GM23338 (cell line): Measurements from ENCODE around the gene ST3GAL6. TPM values are rescaled to one million over a fixed set of nuclear protein-coding genes. Genes with fewer than 3 reads are reported as not detected.

ENCODE experiments used
- ATAC-seq: fragments of 200-7000 bp; cut with Tn5 transposase; 3 replicates; pipeline ENCODE4 v1.9.1; 2020
- DNase-seq: peaks from one replicate; pipeline ENCODE4 v3.0.0-alpha.2; 2015; ENCODE audit warnings: low spot score
- H2AFZ ChIP-seq: fragments of 200-600 bp; sonication (generic); 2 replicates; pipeline ENCODE4 v1.8.0; 2016; ENCODE audit warnings: antibody characterized with exemption, mild to moderate bottlenecking, moderate library complexity
- H3F3A ChIP-seq: fragments of 200-600 bp; sonication (generic); replicated peaks from 2 replicates; pipeline ENCODE4 v1.8.0; 2017; ENCODE audit warnings: antibody characterized with exemption, mixed run types, low read depth
- H3K27ac ChIP-seq: fragments of 200-600 bp; sonication (generic); 2 replicates; pipeline ENCODE4 v1.6.1; 2016; ENCODE audit warnings: low read depth
- H3K27me3 ChIP-seq: fragments of 200-600 bp; sonication (generic); 2 replicates; pipeline ENCODE4 v1.8.0; 2016; ENCODE audit warnings: mild to moderate bottlenecking, mixed run types, moderate library complexity; ENCODE audit not compliant: insufficient read depth
- H3K36me3 ChIP-seq: fragments of 200-600 bp; sonication (generic); 2 replicates; pipeline ENCODE4 v1.8.0; 2016; ENCODE audit warnings: mild to moderate bottlenecking; ENCODE audit not compliant: insufficient read depth
- H3K4me1 ChIP-seq: fragments of 200-600 bp; sonication (generic); 2 replicates; pipeline ENCODE4 v1.8.0; 2016; ENCODE audit warnings: mild to moderate bottlenecking, moderate library complexity; ENCODE audit not compliant: insufficient read depth
- H3K4me2 ChIP-seq: fragments of 200-600 bp; sonication (generic); 2 replicates; pipeline ENCODE4 v1.7.1; 2017; ENCODE audit warnings: mixed run types
- H3K4me3 ChIP-seq: fragments of 200-600 bp; sonication (generic); 2 replicates; pipeline ENCODE4 v1.6.1; 2016; ENCODE audit warnings: mixed run types
- H3K79me2 ChIP-seq: fragments of 200-600 bp; sonication (generic); replicated peaks from 2 replicates; pipeline ENCODE4 v1.8.0; 2017; ENCODE audit warnings: mild to moderate bottlenecking; ENCODE audit not compliant: insufficient read depth
- H3K9me2 ChIP-seq: fragments of 200-600 bp; sonication (generic); 2 replicates; pipeline ENCODE4 v1.8.0; 2017; ENCODE audit not compliant: insufficient read depth
- H4K20me1 ChIP-seq: fragments of 200-600 bp; sonication (generic); replicated peaks from 2 replicates; pipeline ENCODE4 v1.8.0; 2017; ENCODE audit warnings: mild to moderate bottlenecking; ENCODE audit not compliant: insufficient read depth
- H3K27ac Mint-ChIP-seq: 2 replicates; pipeline ENCODE4 v1.8.0; 2020; ENCODE audit warnings: inconsistent platforms, mild to moderate bottlenecking, moderate library complexity, mixed read lengths
- H3K27me3 Mint-ChIP-seq: 3 replicates; pipeline ENCODE4 v1.8.0; 2022; ENCODE audit warnings: low read depth, mild to moderate bottlenecking, moderate library complexity, mixed read lengths, inconsistent platforms; ENCODE audit not compliant: insufficient read depth, poor library complexity
- H3K36me3 Mint-ChIP-seq: 3 replicates; pipeline ENCODE4 v1.8.0; 2021; ENCODE audit warnings: low read depth, mild to moderate bottlenecking, inconsistent platforms, moderate library complexity, mixed read lengths
- H3K4me1 Mint-ChIP-seq: 3 replicates; pipeline ENCODE4 v1.8.0; 2020; ENCODE audit warnings: mild to moderate bottlenecking, inconsistent platforms, mixed read lengths
- H3K4me3 Mint-ChIP-seq: 3 replicates; pipeline ENCODE4 v1.8.0; 2021; ENCODE audit warnings: moderate library complexity, mild to moderate bottlenecking, inconsistent platforms, mixed read lengths
- H3K9me3 Mint-ChIP-seq: 3 replicates; pipeline ENCODE4 v1.8.0; 2020; ENCODE audit warnings: moderate library complexity, mild to moderate bottlenecking, inconsistent platforms, mixed read lengths
- CREB1 ChIP-seq: fragments of 250-450 bp; sonication (Bioruptor Pico); IDR thresholded peaks from 2 replicates; pipeline ENCODE4 v1.5.0; 2020; ENCODE audit warnings: low read depth, mild to moderate bottlenecking, moderate library complexity
- EZH2 ChIP-seq: fragments of 200-600 bp; sonication (generic); IDR thresholded peaks from one replicate; pipeline ENCODE4 v1.8.0; 2017; ENCODE audit warnings: antibody characterized with exemption, mild to moderate bottlenecking, low read depth; ENCODE audit not compliant: unreplicated experiment
- EZH2phosphoT487 ChIP-seq: fragments of 200-600 bp; sonication (generic); IDR thresholded peaks from one replicate; pipeline ENCODE4 v1.8.1; 2018; ENCODE audit warnings: antibody characterized with exemption; ENCODE audit not compliant: unreplicated experiment
- JUNB ChIP-seq: IDR thresholded peaks from one replicate; pipeline ENCODE4 v1.6.1; 2016; ENCODE audit warnings: antibody characterized with exemption; ENCODE audit not compliant: unreplicated experiment
- NANOG ChIP-seq: IDR thresholded peaks from 2 replicates; pipeline ENCODE4 v1.6.1; 2016; ENCODE audit warnings: antibody characterized with exemption, borderline replicate concordance
- POLR2AphosphoS5 ChIP-seq: IDR thresholded peaks from 2 replicates; pipeline ENCODE4 v1.6.1; 2016; ENCODE audit warnings: antibody characterized with exemption, low read depth
- STAT1 ChIP-seq: IDR thresholded peaks from one replicate; pipeline ENCODE4 v1.6.1; 2016; ENCODE audit warnings: antibody characterized with exemption; ENCODE audit not compliant: unreplicated experiment
- ZNF114 ChIP-seq: fragments of 250-450 bp; sonication (Bioruptor Pico); IDR thresholded peaks from 2 replicates; pipeline ENCODE4 v1.5.0; 2020; ENCODE audit warnings: mild to moderate bottlenecking, moderate library complexity
- ZNF331 ChIP-seq: fragments of 250-450 bp; sonication (Bioruptor Pico); IDR thresholded peaks from 2 replicates; pipeline ENCODE4 v1.5.0; 2020; ENCODE audit warnings: low read depth, mild to moderate bottlenecking, moderate library complexity
- ZNF462 ChIP-seq: fragments of 250-450 bp; sonication (Bioruptor Pico); IDR thresholded peaks from 2 replicates; pipeline ENCODE4 v1.5.0; 2020; ENCODE audit warnings: mild to moderate bottlenecking, moderate library complexity
- polyA plus RNA-seq: library from polyadenylated mRNA; unstranded; fragments of >200 nt; fragmentation: Nextera tagmentation; extraction: Ambion mirVana; gene quantifications from 2 replicates; pipeline ENCODE4 v1.2.1, GENCODE V29; 2016
- total RNA-seq: library from RNA; depleted of rRNA; stranded (reverse); fragments of >200 nt; shearing (Covaris generic); gene quantifications from 2 replicates; pipeline ENCODE4 v1.2.3, GENCODE V29; 2014
- TF ChIP-seq, protein P1 (sequence below): IDR thresholded peaks from one replicate; pipeline ENCODE4 v1.6.1; 2018; ENCODE audit warnings: antibody characterized with exemption; ENCODE audit not compliant: unreplicated experiment
- TF ChIP-seq, protein P2 (sequence below), 2 experiments: fragments of 200-600 bp in 1 of 2; sonication (generic) in 1 of 2; conservative IDR thresholded peaks; 2 replicates each; pipeline versions ENCODE4 v1.5.1 to v1.6.1; 2016 to 2017; ENCODE audit warnings: antibody characterized with exemption in 2 of 2, low read depth in 2 of 2, mild to moderate bottlenecking in 2 of 2, moderate library complexity in 1 of 2

The ST3GAL6 gene
- total and polyA plus RNA-seq, 2 experiments from 2014 or later, result 4.7 to 8.1 TPM

DNA sequence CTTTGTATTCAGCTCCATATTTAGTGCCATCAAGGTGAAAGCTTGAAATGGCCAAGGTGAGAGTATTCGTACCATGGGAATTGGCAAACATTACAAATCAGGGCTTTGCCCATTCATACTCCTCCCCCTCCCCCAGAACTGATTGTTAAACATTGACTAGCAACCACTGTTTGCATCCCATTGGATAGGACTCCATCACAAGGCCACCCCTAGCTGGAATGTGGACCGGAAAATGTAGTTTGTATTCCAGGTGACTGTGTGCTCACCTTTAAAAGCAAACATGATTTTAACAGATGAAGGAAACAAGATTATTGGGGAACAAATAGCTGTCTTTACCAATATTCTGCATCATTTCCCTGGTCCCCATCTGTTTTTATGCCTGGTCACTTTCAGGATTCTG lies 14.1 kb downstream of the ST3GAL6 start:
- Mint-ChIP-seq H3K27me3 (no peaks in the 10 kb centered on the region), H3K4me3 (no peak overlapping the region), H3K9me3 (no peaks in the 10 kb centered on the region), H3K36me3 (no peaks in the 10 kb centered on the region), H3K4me1 (no peaks in the 10 kb centered on the region; the same call in 2 of the 3 replicates), H3K27ac (no peak overlapping the region)
- H3K4me3 ChIP-seq, result no peak overlapping the region
- DNase-seq, result no peak
- no peaks in the 10 kb centered on the region for H4K20me1 ChIP-seq
- H2AFZ ChIP-seq, result no peak overlapping the region
- TF ChIP-seq, protein P1, sequence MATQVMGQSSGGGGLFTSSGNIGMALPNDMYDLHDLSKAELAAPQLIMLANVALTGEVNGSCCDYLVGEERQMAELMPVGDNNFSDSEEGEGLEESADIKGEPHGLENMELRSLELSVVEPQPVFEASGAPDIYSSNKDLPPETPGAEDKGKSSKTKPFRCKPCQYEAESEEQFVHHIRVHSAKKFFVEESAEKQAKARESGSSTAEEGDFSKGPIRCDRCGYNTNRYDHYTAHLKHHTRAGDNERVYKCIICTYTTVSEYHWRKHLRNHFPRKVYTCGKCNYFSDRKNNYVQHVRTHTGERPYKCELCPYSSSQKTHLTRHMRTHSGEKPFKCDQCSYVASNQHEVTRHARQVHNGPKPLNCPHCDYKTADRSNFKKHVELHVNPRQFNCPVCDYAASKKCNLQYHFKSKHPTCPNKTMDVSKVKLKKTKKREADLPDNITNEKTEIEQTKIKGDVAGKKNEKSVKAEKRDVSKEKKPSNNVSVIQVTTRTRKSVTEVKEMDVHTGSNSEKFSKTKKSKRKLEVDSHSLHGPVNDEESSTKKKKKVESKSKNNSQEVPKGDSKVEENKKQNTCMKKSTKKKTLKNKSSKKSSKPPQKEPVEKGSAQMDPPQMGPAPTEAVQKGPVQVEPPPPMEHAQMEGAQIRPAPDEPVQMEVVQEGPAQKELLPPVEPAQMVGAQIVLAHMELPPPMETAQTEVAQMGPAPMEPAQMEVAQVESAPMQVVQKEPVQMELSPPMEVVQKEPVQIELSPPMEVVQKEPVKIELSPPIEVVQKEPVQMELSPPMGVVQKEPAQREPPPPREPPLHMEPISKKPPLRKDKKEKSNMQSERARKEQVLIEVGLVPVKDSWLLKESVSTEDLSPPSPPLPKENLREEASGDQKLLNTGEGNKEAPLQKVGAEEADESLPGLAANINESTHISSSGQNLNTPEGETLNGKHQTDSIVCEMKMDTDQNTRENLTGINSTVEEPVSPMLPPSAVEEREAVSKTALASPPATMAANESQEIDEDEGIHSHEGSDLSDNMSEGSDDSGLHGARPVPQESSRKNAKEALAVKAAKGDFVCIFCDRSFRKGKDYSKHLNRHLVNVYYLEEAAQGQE, result no peak
- no peak for TF ChIP-seq NANOG
- TF ChIP-seq EZH2phosphoT487, result no peak
- TF ChIP-seq, protein P2, sequence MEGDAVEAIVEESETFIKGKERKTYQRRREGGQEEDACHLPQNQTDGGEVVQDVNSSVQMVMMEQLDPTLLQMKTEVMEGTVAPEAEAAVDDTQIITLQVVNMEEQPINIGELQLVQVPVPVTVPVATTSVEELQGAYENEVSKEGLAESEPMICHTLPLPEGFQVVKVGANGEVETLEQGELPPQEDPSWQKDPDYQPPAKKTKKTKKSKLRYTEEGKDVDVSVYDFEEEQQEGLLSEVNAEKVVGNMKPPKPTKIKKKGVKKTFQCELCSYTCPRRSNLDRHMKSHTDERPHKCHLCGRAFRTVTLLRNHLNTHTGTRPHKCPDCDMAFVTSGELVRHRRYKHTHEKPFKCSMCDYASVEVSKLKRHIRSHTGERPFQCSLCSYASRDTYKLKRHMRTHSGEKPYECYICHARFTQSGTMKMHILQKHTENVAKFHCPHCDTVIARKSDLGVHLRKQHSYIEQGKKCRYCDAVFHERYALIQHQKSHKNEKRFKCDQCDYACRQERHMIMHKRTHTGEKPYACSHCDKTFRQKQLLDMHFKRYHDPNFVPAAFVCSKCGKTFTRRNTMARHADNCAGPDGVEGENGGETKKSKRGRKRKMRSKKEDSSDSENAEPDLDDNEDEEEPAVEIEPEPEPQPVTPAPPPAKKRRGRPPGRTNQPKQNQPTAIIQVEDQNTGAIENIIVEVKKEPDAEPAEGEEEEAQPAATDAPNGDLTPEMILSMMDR (conservative IDR thresholded peaks at IDR 0.05; ENCODE audit: low read depth in 2 of 2), result no peak
- no peak for TF ChIP-seq JUNB
- TF ChIP-seq CREB1 (CRISPR knock-in tag), result no peak
- TF ChIP-seq EZH2, result no peak
- TF ChIP-seq ZNF114 (CRISPR knock-in tag), result no peak
- TF ChIP-seq ZNF462 (CRISPR knock-in tag), result no peak
- no peak for TF ChIP-seq ZNF331 (CRISPR knock-in tag)
- TF ChIP-seq POLR2AphosphoS5, result no peak
- no peak for TF ChIP-seq STAT1
- no peaks in the 10 kb centered on the region for H3F3A ChIP-seq
- no peaks in the 10 kb centered on the region for H3K27me3 ChIP-seq
- no peaks in the 10 kb centered on the region for H3K4me1 ChIP-seq
- no peaks in the 10 kb centered on the region for H3K9me2 ChIP-seq
- H3K27ac ChIP-seq, result no peak overlapping the region
- H3K36me3 ChIP-seq, result no peaks in the 10 kb centered on the region
- no peaks in the 10 kb centered on the region for H3K79me2 ChIP-seq
- H3K4me2 ChIP-seq, result no peak overlapping the region
- ATAC-seq, result no peak
